Measurements from ENCODE around the gene CYP3A7.
"Not testable (repeated sequence)": the region's sequence is repeated elsewhere in the genome, so short reads cannot be mapped to it uniquely, and the experiment has no call there.

GRCh38 chr7:99751322-99752052 is 16.5 kb upstream of the CYP3A7 start:
- not testable (repeated sequence) for TF ChIP-seq CTCF (IDR thresholded peaks at IDR 0.05; ENCODE audit: low read length); EZH2 (optimal IDR thresholded peaks at IDR 0.05; ENCODE audit: low read depth, low read length)
